H1 (cell line): ENCODE results near the gene LRRC26. TPM values are rescaled to one million over a fixed set of nuclear protein-coding genes. Genes with fewer than 3 reads are reported as not detected.

Source experiments
- CTCF ChIA-PET: fragments of 300-600 bp; sonication (Branson Sonifier 250); formaldehyde crosslinking; loops from one replicate; lab custom pipeline; 2021; ENCODE audit not compliant: partially characterized antibody; lab: Charles Lee
- POLR2A ChIA-PET: fragments of 300-600 bp; sonication (Branson Sonifier 250); formaldehyde crosslinking; loops from one replicate; lab custom pipeline; 2021; ENCODE audit warnings: inconsistent platforms; ENCODE audit not compliant: partially characterized antibody; lab: Charles Lee
- DNase-seq, 2 experiments: peaks; one replicate each; pipeline versions ENCODE4 v3.0.0 to v3.0.0-alpha.2; 2010 to 2022; ENCODE audit warnings: low spot score in 2 of 2, low read depth in 1 of 2, mixed read lengths in 1 of 2
- FAIRE-seq: peaks from 2 replicates; lab custom pipeline; 2011; peaks lifted over from hg19 to GRCh38; lab: Jason Lieb, UNC
- H2AFZ ChIP-seq: 2 replicates; pipeline ENCODE4 v1.8.1; 2012; ENCODE audit warnings: low read length, inconsistent platforms
- H2AK5ac ChIP-seq: 2 replicates; pipeline ENCODE4 v1.6.1; 2013; ENCODE audit warnings: low read depth, low read length
- H2BK120ac ChIP-seq: replicated peaks from 2 replicates; pipeline ENCODE3; 2013; ENCODE audit warnings: low read depth, low read length, inconsistent platforms
- H2BK12ac ChIP-seq: 2 replicates; pipeline ENCODE4 v1.6.1; 2013; ENCODE audit warnings: low read depth, low read length
- H2BK15ac ChIP-seq: 2 replicates; pipeline ENCODE4 v1.6.1; 2013; ENCODE audit warnings: low read length
- H2BK20ac ChIP-seq: 2 replicates; pipeline ENCODE4 v1.6.1; 2013; ENCODE audit warnings: low read length
- H2BK5ac ChIP-seq: 2 replicates; pipeline ENCODE4 v1.6.1; 2013; ENCODE audit warnings: low read depth, low read length
- H3K14ac ChIP-seq: 2 replicates; pipeline ENCODE4 v1.6.1; 2013; ENCODE audit warnings: inconsistent platforms; ENCODE audit not compliant: insufficient read length
- H3K18ac ChIP-seq: 2 replicates; pipeline ENCODE4 v1.6.1; 2013; ENCODE audit warnings: low read length; ENCODE audit errors: extremely low read depth
- H3K23ac ChIP-seq: 2 replicates; pipeline ENCODE4 v1.6.1; 2013; ENCODE audit warnings: inconsistent platforms; ENCODE audit not compliant: insufficient read length
- H3K23me2 ChIP-seq: 2 replicates; pipeline ENCODE4 v1.6.1; 2013; ENCODE audit warnings: low read depth, low read length
- H3K27ac ChIP-seq: 2 replicates; pipeline ENCODE4 v1.6.1; 2011; ENCODE audit warnings: low read depth, low read length, inconsistent platforms
- H3K27me3 ChIP-seq, 4 experiments: replicated peaks in 1 of 4; 1 replicate in 1 of 4; 2 replicates in 3 of 4; pipeline versions ENCODE4 v1.6.1 to v1.8.1; 2011 to 2013; ENCODE audit warnings: low read length in 3 of 4, mild to moderate bottlenecking in 3 of 4, inconsistent platforms in 2 of 4, mixed read lengths in 2 of 4, moderate library complexity in 1 of 4; ENCODE audit not compliant: control insufficient read depth in 3 of 4, insufficient read depth in 3 of 4; ENCODE audit errors: extremely low read depth in 1 of 4
- H3K36me3 ChIP-seq, 4 experiments: 2 replicates each; pipeline versions ENCODE4 v1.6.1 to v1.8.1; 2011 to 2013; ENCODE audit warnings: mild to moderate bottlenecking in 4 of 4, low read length in 3 of 4, moderate library complexity in 2 of 4, control low read depth in 1 of 4, inconsistent platforms in 1 of 4; ENCODE audit not compliant: insufficient read depth in 4 of 4, control insufficient read depth in 2 of 4
- H3K4ac ChIP-seq: replicated peaks from 2 replicates; pipeline ENCODE3; 2013; ENCODE audit warnings: low read length, low read depth, mixed read lengths, inconsistent platforms; ENCODE audit not compliant: insufficient read length
- H3K4me1 ChIP-seq, 4 experiments: replicated peaks in 1 of 4; 1 replicate in 1 of 4; 2 replicates in 3 of 4; pipeline versions ENCODE4 v1.6.1 to v1.8.1; 2011 to 2013; ENCODE audit warnings: low read length in 3 of 4, inconsistent platforms in 2 of 4, mixed read lengths in 1 of 4; ENCODE audit not compliant: insufficient read depth in 4 of 4, control insufficient read depth in 3 of 4
- H3K4me2 ChIP-seq, 2 experiments: 2 replicates each; pipeline versions ENCODE4 v1.6.1 to v1.8.1; 2011 to 2013; ENCODE audit warnings: low read depth in 2 of 2, low read length in 2 of 2, control low read depth in 1 of 2, inconsistent platforms in 1 of 2, mild to moderate bottlenecking in 1 of 2; ENCODE audit not compliant: insufficient read depth in 1 of 2
- H3K4me3 ChIP-seq, 4 experiments: fragments of 200-600, 300-600 bp in 1 of 4; sonication (generic), shearing (Covaris generic), sonication (Bioruptor Twin) in 1 of 4; 2 replicates each; pipeline versions ENCODE4 v1.5.1 to v1.8.1; 2011 to 2016; ENCODE audit warnings: low read length in 4 of 4, low read depth in 3 of 4, control low read depth in 2 of 4, inconsistent platforms in 2 of 4, mild to moderate bottlenecking in 2 of 4, mixed read lengths in 1 of 4, moderate library complexity in 1 of 4; ENCODE audit not compliant: insufficient read depth in 2 of 4; ENCODE audit errors: extremely low read depth in 1 of 4
- H3K56ac ChIP-seq: replicated peaks from 2 replicates; pipeline ENCODE3; 2013; ENCODE audit warnings: low read depth, mild to moderate bottlenecking, mixed read lengths, low read length, inconsistent platforms; ENCODE audit not compliant: insufficient read length
- H3K79me1 ChIP-seq: 2 replicates; pipeline ENCODE4 v1.6.1; 2013; ENCODE audit warnings: low read depth, low read length, control low read depth
- H3K79me2 ChIP-seq, 2 experiments: 2 replicates each; pipeline versions ENCODE4 v1.6.1 to v1.8.1; 2012 to 2013; ENCODE audit warnings: low read length in 2 of 2, mild to moderate bottlenecking in 2 of 2, inconsistent platforms in 1 of 2; ENCODE audit not compliant: insufficient read depth in 2 of 2, control insufficient read depth in 1 of 2
- H3K9ac ChIP-seq, 4 experiments: replicated peaks in 1 of 4; 1 replicate in 1 of 4; 2 replicates in 3 of 4; pipeline versions ENCODE4 v1.6.1 to v1.8.1; 2011 to 2013; ENCODE audit warnings: low read depth in 3 of 4, low read length in 3 of 4, control low read depth in 2 of 4, mild to moderate bottlenecking in 2 of 4, moderate library complexity in 2 of 4, inconsistent platforms in 1 of 4; ENCODE audit errors: extremely low read depth in 1 of 4
- H3K9me3 ChIP-seq, 2 experiments: 2 replicates each; pipeline versions ENCODE4 v1.6.1 to v1.8.1; 2012 to 2013; ENCODE audit warnings: mild to moderate bottlenecking in 2 of 2, moderate library complexity in 2 of 2, control low read depth in 1 of 2, inconsistent platforms in 1 of 2, low read depth in 1 of 2, low read length in 1 of 2, mixed read lengths in 1 of 2; ENCODE audit not compliant: insufficient read depth in 2 of 2
- H4K20me1 ChIP-seq, 2 experiments: replicated peaks in 1 of 2; 2 replicates each; pipeline versions ENCODE3 to v1.8.1; 2011 to 2013; ENCODE audit warnings: inconsistent platforms in 2 of 2, low read length in 2 of 2, mild to moderate bottlenecking in 1 of 2; ENCODE audit not compliant: insufficient read depth in 2 of 2, control insufficient read depth in 1 of 2
- H4K5ac ChIP-seq: 2 replicates; pipeline ENCODE4 v1.6.1; 2013; ENCODE audit warnings: low read length, low read depth, mixed read lengths, inconsistent platforms; ENCODE audit not compliant: insufficient read length
- H4K8ac ChIP-seq: 2 replicates; pipeline ENCODE4 v1.8.0; 2013; ENCODE audit warnings: mild to moderate bottlenecking, moderate library complexity, low read length, inconsistent platforms; ENCODE audit not compliant: insufficient read depth; ENCODE audit errors: extremely low read depth
- H4K91ac ChIP-seq: replicated peaks from 2 replicates; pipeline ENCODE3; 2013; ENCODE audit warnings: low read length, mixed read lengths, inconsistent platforms; ENCODE audit not compliant: insufficient read length
- ASH2L ChIP-seq: fragments of 200-600, 300-600 bp; sonication (generic); IDR thresholded peaks from one replicate; pipeline ENCODE4 v1.7.1; 2017; ENCODE audit warnings: low read length
- BCL11A ChIP-seq, 2 experiments: IDR thresholded peaks; one replicate each; pipeline ENCODE4 v1.6.1; 2011; ENCODE audit warnings: low read depth in 2 of 2, low read length in 2 of 2, mild to moderate bottlenecking in 2 of 2
- CREB1 ChIP-seq: IDR thresholded peaks from 2 replicates; pipeline ENCODE4 v1.6.1; 2012; ENCODE audit warnings: inconsistent platforms
- EGR1 ChIP-seq: IDR thresholded peaks from 2 replicates; pipeline ENCODE4 v1.6.1; 2011; ENCODE audit warnings: low read depth, low read length, borderline replicate concordance
- GABPA ChIP-seq: IDR thresholded peaks from 2 replicates; pipeline ENCODE4 v1.6.1; 2011; ENCODE audit warnings: mild to moderate bottlenecking, low read length, moderate library complexity, borderline replicate concordance; ENCODE audit not compliant: insufficient read depth
- MAX ChIP-seq: IDR thresholded peaks from 2 replicates; pipeline ENCODE4 v1.6.1; 2012; ENCODE audit warnings: inconsistent platforms
- NRF1 ChIP-seq: IDR thresholded peaks from 2 replicates; pipeline ENCODE4 v1.6.1; 2011; ENCODE audit warnings: mild to moderate bottlenecking, low read depth, low read length, improper control_type of control experiment
- SIX5 ChIP-seq: IDR thresholded peaks from 2 replicates; pipeline ENCODE4 v1.6.1; 2011; ENCODE audit warnings: mild to moderate bottlenecking, low read depth, low read length
- SUZ12 ChIP-seq: fragments of 200-600 bp; sonication (generic); IDR thresholded peaks from 2 replicates; pipeline ENCODE4 v1.6.1; 2012; ENCODE audit warnings: mild to moderate bottlenecking, inconsistent platforms, low read length, moderate library complexity, mixed read lengths
- TAF7 ChIP-seq: optimal IDR thresholded peaks from 2 replicates; pipeline ENCODE3; 2011; ENCODE audit warnings: low read depth, mild to moderate bottlenecking, inconsistent platforms, low read length, moderate library complexity, borderline replicate concordance
- TBP ChIP-seq: IDR thresholded peaks from 2 replicates; pipeline ENCODE4 v1.6.1; 2011; ENCODE audit warnings: low read depth, low read length, improper control_type of control experiment
- WGBS, 2 experiments: shearing (Covaris generic) in 1 of 2; methylation state at CpG; one replicate each; pipeline versions ENCODE4 v1.1.6 to v1.1.7; 2013 to 2015; ENCODE audit warnings: low lambda C conversion rate in 2 of 2, mixed read lengths in 2 of 2, inconsistent platforms in 1 of 2, low coverage in 1 of 2, missing lambda C conversion rate in 1 of 2; ENCODE audit not compliant: insufficient replicate concordance in 2 of 2, insufficient coverage in 1 of 2, insufficient read length in 1 of 2; ENCODE audit errors: extremely low coverage in 1 of 2, missing lambda C conversion rate in 1 of 2; 5-methylcytosine and 5-hydroxymethylcytosine counted together
- polyA plus RNA-seq, 7 experiments: library from polyadenylated mRNA; depleted of rRNA in 3 of 7; stranded (reverse) in 5 of 7; unstranded in 2 of 7; fragments of >200 nt in 5 of 7; fragments of 200-250 nt in 2 of 7; gene quantifications; 1 replicate in 5 of 7; 2 replicates in 1 of 7; 4 replicates in 1 of 7; pipeline versions ENCODE4 v1.2.1 to v1.2.3, GENCODE V29; 2011 to 2013; ENCODE audit warnings: missing spikeins in 2 of 7, mixed read lengths in 2 of 7
- total RNA-seq: library from RNA; stranded (reverse); fragmentation: NEBNext Ultra II Directional; extraction: Animal tissue kit (Norgen Biotek cat#: 25700); gene quantifications from 2 replicates; pipeline ENCODE4 v1.2.1, GENCODE V29; 2021

LRRC26 gene
- total and polyA plus RNA-seq, 2 of the 8 experiments (the other 6 are each of a cell fraction or from before 2014, with no cell fraction given) = 0.34 to 0.85 TPM

- Histone ChIP-seq H2AFZ (no peak overlapping the region), H3K23me2 (peaks cover 15% of the 10 kb centered on the region; the same call in 1 of the 2 replicates), H4K91ac (no peak overlapping the region), H3K4ac (no peak overlapping the region), H2BK20ac (no peak overlapping the region), H4K8ac (peak overlapping the region; percentile 71; the same call in 1 of the 2 replicates), H3K4me1 (peaks cover 0 to 19% (median 14%) of the 10 kb centered on the region in 4 experiments; a peak in 6 of 7 replicates), H3K27me3 (peaks cover 49 to 96% (median 80%) of the 10 kb centered on the region in 4 experiments), H3K18ac (no peak overlapping the region; the same call in 1 of the 2 replicates), H3K27ac (no peak overlapping the region), H3K9me3 (no peaks in the 10 kb centered on the region), H4K5ac (no peak overlapping the region), H3K79me2 (no peaks in the 10 kb centered on the region), H3K36me3 (no peaks in the 10 kb centered on the region; a peak in 1 of 8 replicates), H3K56ac (no peak overlapping the region), H3K4me3 (peak overlapping the region; percentile 12 to 65 (median 14); a peak in 6 of 8 replicates), H3K14ac (no peak overlapping the region), H3K79me1 (no peaks in the 10 kb centered on the region; the same call in 1 of the 2 replicates), H3K9ac (no peak overlapping the region), H3K4me2 (peak overlapping the region; percentile 68 to 96), H3K23ac (no peak overlapping the region), H2BK15ac (no peak overlapping the region), H4K20me1 (peaks cover 0 to 13% of the 10 kb centered on the region in 2 experiments), H2BK12ac (no peak overlapping the region), H2AK5ac (no peak overlapping the region), H2BK120ac (no peak overlapping the region), H2BK5ac (no peak overlapping the region)
- WGBS, 2 experiments = 7% methylated on average over 14 of the region's 57 CpGs; no CpG with 5 or more reads in 1 of the 2 experiments
- FAIRE-seq (no peak), DNase-seq (peak in 1 of 2 experiments; percentile 73)
- POLR2A ChIA-PET = interaction anchor here (0.6 to 3.0 kb wide), 8 partner anchors 11 to 97 kb away, joined by 3 to 14 read pairs (median 5); partner anchors contain the start of gene TUBB4B
- CTCF ChIA-PET = interaction anchor here (0.6 to 2.2 kb wide), 4 partner anchors 8 to 138 kb away, joined by 3 to 5 read pairs (median 4); a partner anchor contains a TSS
- TF ChIP-seq ASH2L (no peak), MAX (no peak; the same call in 1 of the 2 replicates), SIX5 (no peak), NRF1 (peak; percentile 12; the same call in 1 of the 2 replicates), TBP (no peak), TAF7 (no peak), CREB1 (no peak), GABPA (0 out of 2 replicates have a peak, but pooled peaks have one; percentile 49), EGR1 (no peak), BCL11A (IDR thresholded peaks at IDR 0.05; ENCODE audit: low read depth in 2 of 2, low read length in 2 of 2) (no peak), SUZ12 (no peak)
Observed at GRCh38 chr9:137167747-137168572, 1.9 kb downstream of the LRRC26 start.
